NCI-H524 treated with DMSO at 0.1 percent for 48 hours (cell line): ENCODE results near the gene MMP3.
A peak's percentile ranks its signal among the peaks of the same experiment; 100 is the strongest.
"Not testable (repeated sequence)": the region's sequence is repeated elsewhere in the genome, so short reads cannot be mapped to it uniquely, and the experiment has no call there.

Experiments
- DNase-seq: peaks from one replicate; lab custom pipeline; 2025; lab: John Stamatoyannopoulos, UW

Gene MMP3

GRCh38 chr11:102843489-102843888, at the start of gene MMP3:
TSS of gene MMP3 (minus strand) at chr11:102843609. CDS start at chr11:102843546, 63 bp downstream.
- no peak for DNase-seq

DNA sequence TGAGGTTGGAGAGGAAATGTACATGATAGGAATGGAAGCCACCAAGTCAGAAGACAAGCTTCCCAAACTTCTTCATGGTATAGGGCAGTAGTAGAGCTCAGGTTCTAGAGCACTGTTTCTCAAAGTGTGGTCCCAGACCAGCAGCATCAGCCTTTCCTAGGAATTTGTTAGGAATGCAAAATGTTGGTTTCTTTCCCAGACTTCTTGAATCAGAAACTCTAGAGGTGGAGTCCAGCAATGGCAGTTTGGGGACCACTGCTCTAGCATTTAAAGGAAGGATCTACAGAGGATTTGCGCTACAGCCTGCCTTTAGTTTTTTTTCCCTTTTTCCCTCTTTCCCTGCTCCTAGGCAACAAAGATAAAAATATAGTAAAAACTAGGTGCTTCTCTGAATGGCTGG, 48.3 kb upstream of the MMP3 start:
- no peak for DNase-seq

- no peak for DNase-seq
These were observed 43.6 kb upstream of the MMP3 start for GRCh38 chr11:102886999-102887398.

GRCh38 chr11:102883141-102883540, 39.7 kb upstream of the MMP3 start:
- no peak for DNase-seq

- DNase-seq: no peak
These were observed 39.1 kb upstream of the MMP3 start for GRCh38 chr11:102882389-102883024.

- DNase-seq: no peak
These were observed 36.4 kb upstream of the MMP3 start for GRCh38 chr11:102879801-102880200.

GRCh38 chr11:102878595-102878994, 35.2 kb upstream of the MMP3 start:
- DNase-seq: no peak

DNA sequence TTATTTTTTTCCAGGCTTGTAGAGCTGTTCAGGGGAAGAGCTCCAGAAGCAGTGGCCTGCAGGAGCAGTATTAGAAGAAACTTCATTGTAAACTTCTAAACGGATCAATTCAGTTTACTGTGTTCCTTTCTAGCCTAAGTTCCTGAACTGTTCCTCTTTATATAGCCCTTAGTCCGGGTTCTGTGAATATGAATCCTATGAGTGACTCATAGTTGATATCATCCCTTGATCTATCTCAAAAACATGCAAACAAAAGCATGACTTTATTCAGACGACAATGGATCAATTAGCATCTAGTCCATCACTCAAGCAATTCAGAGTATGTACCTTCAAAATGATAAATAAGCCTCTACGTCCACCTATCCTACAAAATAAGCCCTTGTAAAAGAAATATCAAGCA, 31.4 kb upstream of the MMP3 start, which contains the start of gene MMP12:
Gene MMP12, minus strand, starts transcription at position 131 of the 400 bp plus-strand sequence. Its CDS starts 45 bp downstream, at position 86.
- DNase-seq: no peak

DNA sequence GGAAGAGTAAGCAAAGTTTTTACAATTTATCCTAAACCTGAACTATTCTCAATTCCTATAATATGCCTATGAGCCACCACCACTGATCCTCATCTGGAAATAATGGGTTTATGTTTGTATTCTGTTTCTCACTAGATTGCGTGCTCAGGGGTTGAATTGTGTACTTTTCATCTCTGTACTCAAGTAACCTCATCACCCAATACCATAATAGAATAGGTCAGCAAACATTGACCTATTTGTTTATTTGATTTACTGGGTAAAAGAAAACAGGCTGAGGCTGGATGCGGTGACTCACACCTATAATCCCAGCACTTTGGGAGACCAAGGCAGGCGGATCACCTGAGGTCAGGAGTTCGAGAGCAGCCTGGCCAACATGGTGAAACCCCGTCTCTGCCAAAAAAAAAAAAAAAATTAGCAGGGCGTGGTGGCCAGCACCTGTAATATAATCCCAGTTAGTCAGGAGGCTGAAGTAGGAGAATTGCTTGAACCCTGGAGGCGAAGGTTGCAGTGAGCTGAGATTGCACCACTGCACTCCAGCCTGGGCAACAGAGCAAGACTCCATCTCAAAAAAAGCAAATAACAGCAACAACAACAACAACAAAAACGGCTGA, 26.1 kb upstream of the MMP3 start:
- not testable (repeated sequence) for DNase-seq

GRCh38 chr11:102868339-102868738, 24.9 kb upstream of the MMP3 start:
- DNase-seq: no peak

GRCh38 chr11:102864724-102865123, 21.3 kb upstream of the MMP3 start:
- no peak for DNase-seq

DNA sequence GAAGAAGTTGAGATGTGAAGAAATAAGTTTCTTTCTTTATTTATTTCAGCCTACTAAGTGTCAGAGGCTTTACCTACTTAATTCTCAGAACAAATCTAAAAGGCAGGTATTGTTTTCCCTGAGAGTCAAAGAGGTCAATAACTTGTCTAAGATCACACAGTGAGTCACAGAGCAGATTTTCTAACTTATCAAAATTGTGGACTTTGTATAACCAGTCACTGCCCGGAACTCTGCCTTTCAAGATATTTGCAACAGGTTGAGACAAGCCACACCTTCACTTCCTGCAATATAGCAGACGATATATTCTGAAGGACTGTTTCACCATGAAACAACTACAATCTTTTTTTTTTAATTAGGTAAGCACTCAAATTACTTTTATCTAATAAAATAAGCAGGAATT, 10.5 kb upstream of the MMP3 start:
- DNase-seq: no peak

DNA sequence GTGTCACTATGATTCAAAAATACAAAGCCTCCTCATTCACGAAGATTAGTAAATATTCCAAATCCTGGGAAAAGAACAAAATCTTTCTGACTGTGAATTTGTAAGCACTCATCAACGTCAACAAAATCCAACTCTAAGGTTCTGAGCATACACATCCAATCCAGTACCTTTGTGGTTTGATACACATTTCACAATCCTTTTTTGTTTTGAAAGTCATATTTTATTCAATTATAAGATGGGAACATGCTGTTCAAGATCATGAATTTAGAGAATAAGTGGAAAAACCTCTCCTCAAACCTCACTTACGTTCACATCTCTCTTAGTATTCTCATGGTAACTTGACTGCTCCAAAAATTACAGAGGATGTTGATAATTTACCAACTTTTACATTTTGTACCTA, 9.6 kb upstream of the MMP3 start:
- DNase-seq: no peak

- DNase-seq: no peak
These were observed 7.8 kb upstream of the MMP3 start for GRCh38 chr11:102850973-102851745.

GRCh38 chr11:102849311-102849710, 5.9 kb upstream of the MMP3 start:
- no peak for DNase-seq

DNA sequence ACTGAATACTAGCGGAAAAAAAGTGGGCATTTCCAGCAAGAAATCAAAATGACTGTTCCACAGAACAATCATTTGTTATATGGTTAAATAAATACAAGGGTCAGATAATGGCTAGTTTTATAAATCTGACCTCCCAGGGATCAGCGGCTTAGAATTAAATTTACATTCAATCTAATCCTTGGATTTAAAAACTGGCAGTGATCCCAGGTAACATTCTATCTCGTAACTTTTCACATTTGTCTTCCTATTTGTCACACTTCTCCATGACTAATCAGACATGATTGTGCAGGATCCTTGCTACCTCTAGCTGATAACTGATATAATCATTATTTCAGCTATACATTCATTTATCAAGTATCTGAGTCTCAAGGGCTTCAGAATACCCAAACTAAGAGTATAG, 2.9 kb upstream of the MMP3 start:
- no peak for DNase-seq

DNA sequence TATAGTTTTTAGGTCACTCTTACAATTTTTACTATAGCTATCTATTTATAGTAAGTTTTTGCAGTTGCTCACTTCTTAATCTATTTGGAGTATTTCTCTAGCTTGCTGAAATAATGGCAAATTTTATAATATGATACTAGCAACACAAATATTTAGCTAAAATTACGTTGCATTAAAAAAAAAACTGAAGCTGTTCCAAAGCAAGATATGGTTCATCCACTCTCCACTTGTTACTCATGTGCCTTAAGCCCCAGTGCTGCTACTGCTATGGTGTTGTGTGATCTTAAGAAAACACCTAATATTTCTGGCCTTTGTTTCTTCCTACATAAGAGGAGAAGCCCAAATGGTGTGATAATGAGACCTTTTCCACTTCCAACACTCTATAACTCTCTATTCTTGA, 479 bp downstream of the MMP3 start:
- DNase-seq: no peak

GRCh38 chr11:102840018-102840417, 3.4 kb downstream of the MMP3 start:
- DNase-seq: no peak

DNA sequence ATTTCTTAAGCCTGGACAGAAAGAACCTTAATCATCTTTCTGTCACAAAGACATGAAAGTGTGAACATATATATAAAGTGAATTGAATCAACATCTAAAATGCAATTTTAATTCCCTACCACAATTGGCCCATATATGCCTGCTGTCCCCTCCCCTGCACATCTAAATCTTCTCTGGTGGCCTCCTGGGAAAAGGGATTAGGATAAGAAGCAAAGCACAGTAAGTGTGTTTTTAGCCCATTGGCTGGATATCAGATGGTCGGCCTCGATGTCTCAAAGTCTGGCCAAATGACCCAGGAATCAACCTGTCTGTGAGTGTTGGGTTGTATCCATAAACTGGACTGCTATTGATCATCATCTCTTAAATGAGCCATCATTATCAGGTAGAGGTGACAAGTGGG, 5.8 kb downstream of the MMP3 start:
- DNase-seq: peak; percentile 33

- no peak for DNase-seq
These were observed 6.3 kb downstream of the MMP3 start for GRCh38 chr11:102837156-102837555.

DNA sequence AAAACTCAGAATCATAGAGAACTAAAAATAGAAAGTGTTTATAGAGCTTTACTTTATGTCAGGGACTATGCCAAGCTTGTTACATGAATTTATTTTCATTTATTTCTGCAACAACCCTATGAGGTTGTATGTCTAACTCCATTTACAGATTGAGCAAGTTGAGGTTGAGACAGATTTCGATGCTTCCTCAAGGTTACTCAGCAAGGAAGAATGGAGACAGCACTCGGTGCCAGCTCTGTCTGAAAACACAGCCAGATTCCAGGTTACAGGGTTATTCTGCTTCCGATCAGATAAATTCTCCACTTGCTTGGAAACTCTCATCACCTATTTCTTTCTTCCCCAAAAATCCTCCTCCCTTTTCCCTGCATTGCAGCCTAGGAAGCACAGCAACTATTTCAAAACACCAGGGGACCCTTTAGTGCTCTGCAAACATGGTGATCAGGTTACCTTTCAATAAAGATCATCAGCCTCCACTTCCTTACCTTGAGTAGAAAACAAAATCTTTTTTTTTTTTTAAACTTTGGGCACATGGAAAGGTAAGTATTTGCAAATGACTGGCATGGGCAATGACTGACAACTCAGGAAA, 7.0 kb downstream of the MMP3 start:
- no peak for DNase-seq

GRCh38 chr11:102833731-102834130, 9.7 kb downstream of the MMP3 start:
- DNase-seq: no peak

DNA sequence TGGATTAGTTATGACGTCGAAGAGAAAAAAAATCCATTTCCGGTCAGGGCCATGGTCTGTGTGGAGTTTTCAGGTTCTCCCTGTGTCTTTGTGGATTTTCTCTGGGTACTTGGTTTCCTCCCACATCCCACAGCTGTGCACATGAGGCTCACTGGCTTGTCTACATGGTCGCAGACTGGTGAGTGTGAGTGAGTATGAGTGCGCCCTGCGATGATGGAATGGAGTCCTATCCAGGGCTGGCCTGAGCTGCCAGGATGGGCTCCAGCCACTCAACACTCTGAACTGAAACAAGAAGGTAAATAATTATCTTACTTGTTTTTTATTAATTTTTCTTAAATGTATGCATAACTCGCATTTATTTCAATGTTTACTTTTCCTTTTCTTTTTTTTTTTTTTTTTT, 10.8 kb downstream of the MMP3 start:
- no peak for DNase-seq
